ENCODE results near the gene GLIS1. TPM values are rescaled to one million over a fixed set of nuclear protein-coding genes. Genes with fewer than 3 reads are reported as not detected.

GLIS1 gene
- total RNA-seq, 1 experiment from 2014 or later = 1.2 TPM

DNA sequence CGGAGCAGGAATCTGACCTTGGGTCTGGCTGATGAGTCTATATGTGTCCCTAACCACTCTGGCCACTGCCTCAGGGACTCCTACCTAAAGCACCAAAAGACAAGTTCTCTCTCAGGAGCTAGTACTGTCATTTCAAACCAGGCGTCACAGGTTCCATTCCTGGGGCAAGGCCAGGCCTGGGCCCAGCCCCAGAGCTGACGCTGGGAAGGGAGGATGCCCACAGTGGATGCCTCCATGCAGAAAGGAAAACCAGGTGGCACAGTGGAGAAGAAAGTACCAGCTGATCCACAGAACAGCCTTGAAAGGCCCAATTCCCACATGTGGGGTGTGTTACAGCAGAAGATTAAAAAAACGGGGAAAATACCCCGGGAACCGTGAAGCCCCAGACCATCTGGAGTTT lies 202.4 kb downstream of the GLIS1 start:
- no peak overlapping the region for H3K4me3 ChIP-seq
- no peaks in the 10 kb centered on the region; the same call in 1 of the 2 replicates for H3K9me3 ChIP-seq (replicated peaks)
- H3K4me1 ChIP-seq (replicated peaks) = peaks cover 3% of the 10 kb centered on the region
- no peaks in the 10 kb centered on the region for H3K27me3 ChIP-seq (replicated peaks)
- no peaks in the 10 kb centered on the region for H3K36me3 ChIP-seq
- DNase-seq (ENCODE audit: low read depth in 1 of 2, low spot score in 2 of 2) = no peak
- no peak overlapping the region for H3K27ac ChIP-seq

DNA sequence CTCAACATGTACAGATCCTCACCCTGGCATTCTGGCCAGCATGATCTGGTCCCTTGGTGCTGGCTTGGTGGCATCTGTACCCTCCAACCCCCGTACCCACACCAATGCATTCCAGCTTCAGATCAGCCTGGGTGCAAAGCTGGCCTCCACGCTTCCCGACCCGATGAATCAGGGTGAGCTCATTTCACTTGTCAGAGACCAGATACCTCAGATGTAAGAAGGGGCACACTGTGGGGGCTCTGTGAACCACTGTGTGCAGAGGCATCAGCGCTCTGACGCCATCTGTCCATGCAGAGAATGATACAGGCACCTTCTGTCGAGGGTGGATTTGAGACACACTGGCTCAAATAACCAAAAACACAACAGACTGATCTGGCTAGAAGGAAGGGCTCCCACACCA lies 203.1 kb downstream of the GLIS1 start:
- Histone ChIP-seq H3K4me3 (no peak overlapping the region), H3K36me3 (no peaks in the 10 kb centered on the region), H3K9me3 (replicated peaks) (no peaks in the 10 kb centered on the region; the same call in 1 of the 2 replicates), H3K27ac (no peak overlapping the region), H3K4me1 (replicated peaks) (no peaks in the 10 kb centered on the region), H3K27me3 (replicated peaks) (no peaks in the 10 kb centered on the region)
- no peak for DNase-seq (ENCODE audit: low read depth in 1 of 2, low spot score in 2 of 2)

DNA sequence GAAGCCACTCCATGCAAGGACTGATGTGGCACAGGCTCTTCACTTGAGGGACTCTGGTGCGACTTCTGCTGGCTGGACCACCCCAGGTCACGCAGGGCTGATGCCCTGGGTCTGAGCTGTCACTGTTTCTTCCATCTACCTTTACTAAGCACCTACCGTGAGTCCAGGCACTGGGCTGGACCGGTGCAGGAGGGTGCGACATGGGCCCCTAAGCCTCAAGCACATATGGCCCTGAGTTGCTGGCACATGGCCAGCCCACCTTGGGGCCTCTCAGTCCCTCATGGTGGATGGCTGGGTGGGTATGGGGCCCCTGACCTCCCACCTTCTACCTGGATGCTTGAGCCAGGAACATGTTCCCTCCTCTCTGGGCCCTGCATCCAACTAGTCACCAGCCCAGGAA lies 203.7 kb downstream of the GLIS1 start:
- Histone ChIP-seq H3K27ac (no peak overlapping the region), H3K27me3 (replicated peaks) (no peaks in the 10 kb centered on the region), H3K36me3 (no peaks in the 10 kb centered on the region), H3K9me3 (replicated peaks) (no peaks in the 10 kb centered on the region; the same call in 1 of the 2 replicates), H3K4me3 (no peak overlapping the region), H3K4me1 (replicated peaks) (no peaks in the 10 kb centered on the region)
- DNase-seq (ENCODE audit: low read depth in 1 of 2, low spot score in 2 of 2) = no peak

DNA sequence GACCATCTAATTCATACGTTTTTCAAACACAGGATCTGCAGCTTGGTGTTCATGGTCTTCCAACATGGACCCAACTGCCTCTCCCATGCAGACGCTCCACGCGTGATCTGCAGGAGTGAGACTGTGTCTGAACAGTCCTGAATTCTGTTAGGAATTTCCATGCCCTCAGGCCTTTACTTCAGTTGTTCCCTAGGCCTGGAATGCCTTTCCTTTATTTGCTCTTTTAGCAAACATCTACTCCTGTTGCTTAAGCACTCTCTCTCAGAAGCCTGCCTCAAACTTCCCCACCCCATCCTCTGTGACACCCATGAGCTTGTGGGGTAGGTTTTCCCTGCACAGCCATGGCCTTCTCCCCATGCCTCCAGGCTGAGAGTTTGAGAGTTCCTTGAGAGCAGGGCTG lies 206.1 kb downstream of the GLIS1 start:
- Histone ChIP-seq H3K27ac (no peak overlapping the region), H3K27me3 (replicated peaks) (no peaks in the 10 kb centered on the region)
- no peak for DNase-seq (ENCODE audit: low read depth in 1 of 2, low spot score in 2 of 2)

DNA sequence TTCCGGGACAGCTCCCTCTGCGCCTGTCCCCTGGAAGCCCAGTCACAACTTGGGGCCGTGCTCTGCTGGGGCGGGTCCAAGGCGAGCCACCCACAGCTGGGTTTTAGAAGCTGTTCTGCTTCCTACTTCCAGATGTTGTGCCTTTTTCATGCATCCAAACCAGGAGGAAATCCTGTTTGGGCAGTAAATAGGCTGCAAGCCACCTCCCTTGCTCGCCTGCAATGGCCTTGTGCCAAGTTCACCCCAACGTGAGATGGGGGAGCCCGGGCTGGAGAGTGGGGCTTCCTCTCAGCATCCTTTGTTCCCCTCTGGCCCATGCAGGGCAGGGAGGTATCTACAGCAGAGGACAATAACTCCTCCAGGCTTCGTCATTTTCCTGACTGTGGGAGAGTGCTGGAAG lies 206.6 kb downstream of the GLIS1 start:
- no peaks in the 10 kb centered on the region for H3K27me3 ChIP-seq (replicated peaks)
- no peaks in the 10 kb centered on the region for H3K4me1 ChIP-seq (replicated peaks)
- H3K36me3 ChIP-seq = no peaks in the 10 kb centered on the region
- H3K4me3 ChIP-seq = no peak overlapping the region
- no peaks in the 10 kb centered on the region for H3K9me3 ChIP-seq (replicated peaks)
- H3K27ac ChIP-seq = no peak overlapping the region
- no peak for DNase-seq (ENCODE audit: low read depth in 1 of 2, low spot score in 2 of 2)

More for the DNA sequence above, 206.1 kb downstream of the GLIS1 start:
- Histone ChIP-seq H3K9me3 (replicated peaks) (no peaks in the 10 kb centered on the region), H3K36me3 (no peaks in the 10 kb centered on the region), H3K4me1 (replicated peaks) (no peaks in the 10 kb centered on the region), H3K4me3 (no peak overlapping the region)

DNA sequence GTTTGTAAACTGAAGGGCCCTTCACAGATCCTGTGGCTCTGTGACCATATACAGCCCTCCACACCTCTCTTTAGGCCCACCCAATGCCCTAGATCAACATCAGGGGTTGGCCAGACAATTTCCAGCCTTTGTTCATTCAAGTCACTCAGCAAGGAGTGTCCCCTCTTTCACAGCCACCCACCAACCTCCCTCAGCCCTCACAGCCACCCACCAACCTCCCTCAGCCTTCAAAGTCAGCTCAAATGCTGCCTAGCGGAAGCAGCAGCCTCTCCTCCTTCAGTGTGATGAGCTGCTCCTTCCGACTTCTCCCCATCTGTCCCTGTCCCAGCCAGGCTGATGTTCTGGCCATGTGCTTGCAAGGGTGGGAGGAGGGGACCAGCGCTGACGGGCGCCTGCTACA lies 208.4 kb downstream of the GLIS1 start:
- Histone ChIP-seq H3K27ac (no peak overlapping the region), H3K27me3 (replicated peaks) (no peaks in the 10 kb centered on the region), H3K4me3 (no peak overlapping the region), H3K4me1 (replicated peaks) (peaks cover 14% of the 10 kb centered on the region), H3K9me3 (replicated peaks) (no peaks in the 10 kb centered on the region), H3K36me3 (no peaks in the 10 kb centered on the region)
- DNase-seq (ENCODE audit: low read depth in 1 of 2, low spot score in 2 of 2) = no peak

DNA sequence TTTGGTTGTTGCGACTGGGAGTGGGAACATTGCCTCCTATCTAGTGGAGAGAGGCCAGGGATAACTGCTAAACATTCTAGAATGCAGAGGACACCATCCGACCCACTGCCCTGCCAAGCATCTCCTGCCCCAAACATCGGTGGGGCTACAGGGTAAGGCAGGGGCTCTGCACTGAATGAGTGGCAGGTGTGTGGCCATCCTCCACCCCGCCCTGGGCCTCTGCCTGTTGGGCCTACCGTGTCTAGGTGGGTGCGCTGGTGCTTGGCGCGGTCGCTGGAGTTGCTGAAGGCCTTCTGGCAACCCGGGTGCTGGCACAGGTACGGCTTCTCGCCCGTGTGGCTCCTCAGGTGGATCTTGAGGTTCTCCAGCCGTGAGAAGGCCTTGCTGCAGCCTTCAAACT lies 209.4 kb downstream of the GLIS1 start:
- Histone ChIP-seq H3K36me3 (no peaks in the 10 kb centered on the region), H3K27ac (no peak overlapping the region), H3K9me3 (replicated peaks) (no peaks in the 10 kb centered on the region), H3K27me3 (replicated peaks) (no peaks in the 10 kb centered on the region), H3K4me3 (no peak overlapping the region), H3K4me1 (replicated peaks) (peaks cover 14% of the 10 kb centered on the region)
- DNase-seq (ENCODE audit: low read depth in 1 of 2, low spot score in 2 of 2) = no peak

DNA sequence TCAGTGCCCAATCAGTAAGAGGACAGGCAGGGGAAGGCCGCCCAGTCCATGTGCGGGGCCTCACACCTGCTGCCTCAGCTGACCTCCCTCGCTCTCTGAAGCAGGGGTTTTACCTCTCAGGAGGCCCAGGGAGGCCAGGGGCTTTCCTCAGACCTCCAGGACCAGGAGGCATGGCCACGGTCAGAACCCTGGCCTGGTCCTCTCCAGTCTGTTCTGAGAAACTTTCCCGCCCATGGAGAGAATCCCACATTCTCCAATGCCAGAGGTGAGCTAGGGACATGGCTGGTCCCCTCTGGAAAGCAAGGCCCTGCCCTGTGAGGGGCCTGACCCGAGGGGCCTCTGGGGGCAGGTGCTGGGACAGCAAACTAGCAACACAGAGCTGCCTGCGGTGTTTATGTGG lies 211.6 kb downstream of the GLIS1 start:
- Histone ChIP-seq H3K9me3 (replicated peaks) (no peaks in the 10 kb centered on the region), H3K36me3 (no peaks in the 10 kb centered on the region), H3K4me1 (replicated peaks) (peaks cover 14% of the 10 kb centered on the region), H3K27ac (no peak overlapping the region), H3K27me3 (replicated peaks) (no peaks in the 10 kb centered on the region), H3K4me3 (no peak overlapping the region)
- DNase-seq (ENCODE audit: low read depth in 1 of 2, low spot score in 2 of 2) = no peak

DNA sequence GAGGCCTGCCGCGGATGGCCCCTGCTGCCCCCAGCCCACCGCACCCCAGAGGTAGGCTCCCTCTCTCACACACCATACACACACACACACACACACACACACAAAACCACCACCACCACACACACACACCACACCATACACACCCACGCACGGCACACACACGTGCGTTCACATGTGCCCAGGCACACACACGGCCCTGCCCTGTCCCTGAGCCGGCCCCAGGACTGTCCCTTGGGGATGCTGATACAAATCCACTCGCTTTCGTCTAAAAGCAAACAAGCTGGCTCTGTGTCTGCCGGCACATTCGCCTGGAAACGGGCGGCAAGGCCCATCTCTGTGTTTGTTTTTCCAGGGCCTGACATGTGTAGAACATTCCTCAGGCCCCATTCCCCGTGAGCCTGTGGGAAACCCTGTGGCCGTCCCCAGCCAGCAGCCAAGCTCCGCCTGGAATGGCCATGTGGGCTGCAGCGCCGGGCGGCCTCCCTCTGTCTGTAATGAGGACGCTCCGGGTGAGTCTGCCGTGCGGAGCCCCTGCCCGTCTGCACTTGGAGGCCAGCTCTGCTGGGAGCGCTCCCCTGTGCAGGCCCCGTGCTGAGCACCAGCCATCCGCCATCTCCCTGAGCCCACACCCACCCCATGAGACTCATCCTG lies 212.4 kb downstream of the GLIS1 start:
- Histone ChIP-seq H3K4me1 (replicated peaks) (peaks cover 14% of the 10 kb centered on the region), H3K9me3 (replicated peaks) (no peaks in the 10 kb centered on the region), H3K27me3 (replicated peaks) (no peaks in the 10 kb centered on the region), H3K27ac (no peak overlapping the region), H3K36me3 (no peaks in the 10 kb centered on the region), H3K4me3 (no peak overlapping the region)
- peak; percentile 72 to 87 for DNase-seq (ENCODE audit: low read depth in 1 of 2, low spot score in 2 of 2)

DNA sequence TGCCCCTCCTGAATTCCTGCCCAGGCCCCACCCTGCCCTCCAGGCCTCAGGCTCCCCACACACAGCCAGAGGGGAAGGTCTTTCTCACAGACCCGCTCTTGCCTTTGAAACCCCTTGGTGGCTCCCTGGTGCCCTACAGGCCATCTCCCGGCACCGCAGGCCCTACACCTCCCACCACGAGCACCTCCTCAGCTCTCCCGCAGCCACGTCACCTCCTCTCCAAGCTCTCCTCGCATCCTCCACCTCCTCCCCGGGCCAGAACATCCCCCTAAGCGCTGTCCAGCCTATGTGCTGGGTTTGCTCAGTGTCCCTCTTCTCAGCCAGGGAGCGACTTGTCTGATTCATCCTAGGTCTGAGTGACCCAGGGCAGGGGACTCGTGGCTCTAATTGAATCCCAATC lies 213.4 kb downstream of the GLIS1 start:
- Histone ChIP-seq H3K36me3 (no peaks in the 10 kb centered on the region), H3K9me3 (replicated peaks) (no peaks in the 10 kb centered on the region), H3K4me1 (replicated peaks) (peaks cover 14% of the 10 kb centered on the region), H3K4me3 (no peak overlapping the region), H3K27me3 (replicated peaks) (no peaks in the 10 kb centered on the region), H3K27ac (no peak overlapping the region)
- no peak for DNase-seq (ENCODE audit: low read depth in 1 of 2, low spot score in 2 of 2)

DNA sequence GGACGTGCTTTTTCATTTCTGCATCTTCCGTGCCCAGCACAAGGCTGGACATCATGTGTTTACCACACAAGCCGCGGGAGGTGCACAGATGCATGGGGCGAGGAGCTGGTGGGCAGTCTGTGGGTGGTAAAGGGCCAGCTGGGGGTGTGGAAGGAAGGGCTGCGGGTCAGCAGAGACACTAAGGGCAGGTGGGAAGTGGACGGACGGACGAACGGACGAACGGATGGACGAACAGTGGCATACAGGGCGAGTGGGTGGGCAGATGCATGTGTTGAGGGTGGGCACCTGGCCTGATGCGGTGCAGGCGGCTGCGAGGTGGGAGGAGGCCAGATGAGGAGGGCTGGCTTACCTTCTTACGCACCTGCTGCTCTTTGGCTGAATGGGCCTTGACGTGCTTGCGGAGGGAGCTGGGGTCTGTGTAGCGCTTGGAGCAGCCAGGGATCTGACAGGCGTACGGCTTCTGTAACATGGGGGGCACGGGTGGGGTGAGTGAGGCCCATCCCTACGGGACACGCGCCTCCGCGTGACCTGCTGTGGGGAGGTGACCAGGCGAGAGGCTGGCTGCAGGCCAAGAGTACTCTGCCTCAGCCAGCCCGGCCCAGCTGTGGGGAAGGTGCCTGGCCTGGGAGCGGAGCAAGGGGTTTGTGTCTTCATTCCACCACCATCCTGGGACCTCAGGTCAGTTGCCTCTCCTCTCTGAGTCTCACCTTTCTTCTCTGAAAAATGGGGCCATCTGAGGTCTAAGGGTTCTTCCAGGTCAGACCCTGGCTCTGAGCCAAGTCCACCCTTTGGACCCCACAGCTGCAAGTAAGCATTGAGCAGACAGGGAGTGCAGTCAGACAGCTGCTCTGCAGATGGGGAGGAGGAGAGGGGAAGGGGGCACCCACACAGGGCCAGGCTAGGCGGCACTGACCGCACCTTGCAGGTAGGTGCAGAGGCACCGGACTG lies 214.3 kb downstream of the GLIS1 start:
- Histone ChIP-seq H3K36me3 (no peaks in the 10 kb centered on the region), H3K27me3 (replicated peaks) (no peaks in the 10 kb centered on the region), H3K4me1 (replicated peaks) (peaks cover 14% of the 10 kb centered on the region), H3K9me3 (replicated peaks) (no peaks in the 10 kb centered on the region), H3K27ac (no peak overlapping the region), H3K4me3 (no peak overlapping the region)
- DNase-seq (ENCODE audit: low read depth in 1 of 2, low spot score in 2 of 2) = no peak

DNA sequence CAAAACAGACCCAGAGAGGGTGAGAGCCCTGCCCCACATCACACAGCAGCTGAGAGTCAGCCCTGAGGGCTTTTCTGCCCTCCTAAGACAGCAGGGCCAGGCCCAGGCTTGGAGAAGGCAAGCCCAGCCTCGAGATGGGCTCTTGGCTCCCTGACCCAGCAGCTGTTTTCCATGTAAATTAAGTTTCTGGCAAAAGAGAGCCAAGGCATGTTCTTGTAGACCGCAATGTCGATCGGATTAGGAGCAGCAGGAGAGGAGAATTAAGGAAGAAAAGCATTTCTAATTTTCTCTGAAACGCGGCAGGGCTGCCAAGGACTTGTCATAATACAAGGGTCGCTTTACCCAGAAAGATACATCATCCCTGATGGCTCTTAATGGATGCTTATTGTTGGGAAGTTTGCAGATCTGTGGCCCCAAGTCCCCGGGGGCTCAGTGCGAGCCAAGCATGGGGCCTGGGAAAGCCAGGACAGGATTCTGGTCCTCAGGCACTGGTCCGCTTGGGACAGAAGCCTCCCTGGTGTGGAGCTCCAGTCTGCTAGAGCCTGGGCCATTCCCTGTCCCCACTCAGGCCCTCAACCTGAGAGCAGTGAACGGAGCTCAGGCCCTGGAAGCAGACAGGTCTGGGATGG lies 216.9 kb downstream of the GLIS1 start:
- Histone ChIP-seq H3K9me3 (replicated peaks) (no peaks in the 10 kb centered on the region), H3K4me3 (no peak overlapping the region), H3K27me3 (replicated peaks) (no peaks in the 10 kb centered on the region), H3K36me3 (no peaks in the 10 kb centered on the region), H3K4me1 (replicated peaks) (peaks cover 12% of the 10 kb centered on the region), H3K27ac (no peak overlapping the region)
- DNase-seq (ENCODE audit: low read depth in 1 of 2, low spot score in 2 of 2) = no peak

DNA sequence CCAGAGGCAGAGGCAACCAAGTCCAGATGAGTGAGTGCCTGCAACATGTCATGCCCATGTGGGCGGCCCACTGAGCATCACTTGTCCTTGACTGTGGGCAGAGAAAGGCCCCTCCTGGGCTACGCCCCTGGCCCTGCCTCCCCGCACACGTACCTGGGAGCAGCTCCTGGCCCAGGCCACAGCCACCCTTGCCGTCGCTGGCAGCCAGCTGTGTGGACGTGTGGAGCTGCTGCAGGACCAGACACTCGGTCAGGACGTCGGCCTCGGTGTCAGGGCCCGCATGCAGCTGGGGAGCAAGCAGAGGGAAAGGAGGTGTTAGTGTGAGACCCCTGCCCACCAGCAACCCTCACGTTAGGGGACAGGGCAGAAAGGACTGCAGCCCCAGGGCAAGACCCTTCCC lies 218.5 kb downstream of the GLIS1 start:
- Histone ChIP-seq H3K27me3 (replicated peaks) (no peaks in the 10 kb centered on the region), H3K4me1 (replicated peaks) (no peaks in the 10 kb centered on the region)
- DNase-seq (ENCODE audit: low read depth in 1 of 2, low spot score in 2 of 2) = no peak

DNA sequence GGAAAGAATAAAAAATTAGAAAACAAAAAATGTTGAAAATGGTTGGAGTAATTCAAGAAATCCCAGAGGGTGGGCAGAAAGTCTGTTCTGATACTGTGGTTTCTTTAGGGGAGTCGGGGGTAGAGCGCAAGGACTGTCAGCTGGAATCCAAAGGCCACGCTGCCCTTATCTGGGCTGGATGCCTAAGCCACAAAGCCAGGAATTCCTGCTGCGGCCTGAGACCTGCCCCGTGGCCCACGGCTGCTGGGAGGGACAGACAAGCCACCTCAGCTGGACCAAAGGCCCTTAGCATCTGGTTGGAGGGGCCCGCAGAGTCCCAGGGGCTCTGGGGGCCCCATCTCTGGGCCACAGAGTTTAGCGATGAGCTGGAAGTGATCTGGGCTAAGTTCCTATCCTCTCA lies 219.5 kb downstream of the GLIS1 start:
- Histone ChIP-seq H3K9me3 (replicated peaks) (no peaks in the 10 kb centered on the region), H3K4me3 (no peak overlapping the region), H3K4me1 (replicated peaks) (no peaks in the 10 kb centered on the region), H3K27me3 (replicated peaks) (no peaks in the 10 kb centered on the region), H3K36me3 (no peaks in the 10 kb centered on the region), H3K27ac (no peak overlapping the region)
- DNase-seq (ENCODE audit: low read depth in 1 of 2, low spot score in 2 of 2) = no peak

More for the DNA sequence above, 218.5 kb downstream of the GLIS1 start:
- Histone ChIP-seq H3K36me3 (no peaks in the 10 kb centered on the region), H3K9me3 (replicated peaks) (no peaks in the 10 kb centered on the region), H3K27ac (no peak overlapping the region), H3K4me3 (no peak overlapping the region)
